ENCODE results near the gene CERS6.

CERS6 gene

GRCh38 chr2:168611091-168611490 lies 155.0 kb downstream of the CERS6 start:
- DNase-seq, result no peak

- DNase-seq, result no peak
These were observed 156.0 kb downstream of the CERS6 start for GRCh38 chr2:168611896-168612650.

DNA sequence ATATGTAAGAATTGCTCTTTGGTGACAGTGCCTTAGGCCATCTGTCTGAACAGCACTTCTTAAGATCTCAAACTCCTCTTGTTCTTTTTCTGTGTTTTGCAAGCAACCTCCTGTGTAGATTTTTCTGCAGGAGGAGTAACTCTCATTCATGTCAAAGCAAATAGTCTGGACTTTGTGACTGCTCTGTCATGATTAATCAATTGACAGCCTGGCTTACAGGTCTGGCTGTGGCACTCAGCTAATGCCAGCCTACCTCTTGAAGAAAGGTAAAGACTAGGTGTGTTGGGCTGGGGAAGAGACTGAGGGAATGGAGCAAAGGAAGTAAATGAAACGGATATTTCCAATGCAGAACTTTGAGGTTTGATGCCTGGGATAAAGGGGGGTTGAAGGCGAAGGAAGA lies 156.6 kb downstream of the CERS6 start:
- DNase-seq, result no peak

DNA sequence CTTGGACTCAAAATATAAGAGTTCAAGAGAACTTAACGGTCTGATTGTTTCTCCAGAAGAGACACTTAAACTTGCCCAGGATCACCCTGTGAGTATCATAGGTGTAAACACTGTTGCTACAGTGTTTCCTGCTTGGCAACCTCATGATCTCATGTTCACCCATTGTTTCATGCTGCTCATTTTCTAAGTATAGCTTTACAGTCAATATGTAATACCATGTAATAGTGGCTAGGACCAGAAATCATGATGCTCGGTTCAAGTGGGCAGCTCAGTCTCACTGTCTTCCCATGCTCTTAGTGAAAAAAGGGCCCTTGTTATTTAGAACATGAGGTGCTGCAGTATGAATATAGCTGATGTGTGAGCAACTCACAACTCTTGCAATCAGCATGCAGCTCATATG lies 157.5 kb downstream of the CERS6 start:
- DNase-seq, result no peak

DNA sequence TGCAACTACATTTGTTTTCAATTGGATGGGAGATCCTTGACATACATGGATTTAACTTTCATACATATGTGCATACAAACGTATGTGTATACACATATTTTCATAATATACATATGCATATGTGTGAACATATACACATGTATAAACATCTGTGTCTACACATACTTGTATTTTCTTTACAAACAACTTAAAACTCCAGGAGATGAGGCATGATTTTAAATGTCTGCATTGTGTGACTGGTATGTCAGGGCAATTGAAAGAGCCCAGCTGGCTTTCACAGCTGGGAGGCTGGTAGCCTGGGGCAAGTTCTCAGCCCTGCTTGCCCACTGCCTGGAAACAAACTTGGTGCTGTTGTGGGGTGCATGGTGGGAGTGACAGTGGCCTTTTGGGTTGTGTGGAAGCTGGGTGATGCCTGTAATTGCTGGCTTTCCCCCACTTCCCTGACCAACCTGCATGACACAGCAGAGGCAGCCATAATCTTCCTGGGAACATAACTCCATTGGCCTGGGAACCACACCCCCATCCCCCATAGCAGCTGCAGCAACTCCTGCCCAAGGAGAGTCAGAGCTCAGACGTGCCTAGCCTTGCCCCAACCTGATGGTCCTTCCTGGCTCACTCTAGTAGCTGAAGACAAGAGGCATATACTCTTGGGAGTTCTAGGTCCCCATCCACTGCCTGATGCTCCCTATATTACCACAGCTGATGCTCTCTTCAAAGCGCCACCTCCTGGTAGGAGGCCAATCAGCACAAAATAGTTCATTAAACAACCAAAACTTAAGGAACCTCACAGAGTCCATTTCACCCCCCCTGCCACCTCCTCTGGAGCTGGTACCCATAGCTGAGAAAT lies 158.3 kb downstream of the CERS6 start:
- DNase-seq, result no peak

- DNase-seq, result no peak
These were observed 164.5 kb downstream of the CERS6 start for GRCh38 chr2:168620554-168620953.

- DNase-seq, result no peak
These were observed 166.5 kb downstream of the CERS6 start for GRCh38 chr2:168622559-168622958.

GRCh38 chr2:168624028-168624427 lies 168.0 kb downstream of the CERS6 start:
- no peak for DNase-seq

GRCh38 chr2:168626096-168626495 lies 170.0 kb downstream of the CERS6 start:
- no peak for DNase-seq

DNA sequence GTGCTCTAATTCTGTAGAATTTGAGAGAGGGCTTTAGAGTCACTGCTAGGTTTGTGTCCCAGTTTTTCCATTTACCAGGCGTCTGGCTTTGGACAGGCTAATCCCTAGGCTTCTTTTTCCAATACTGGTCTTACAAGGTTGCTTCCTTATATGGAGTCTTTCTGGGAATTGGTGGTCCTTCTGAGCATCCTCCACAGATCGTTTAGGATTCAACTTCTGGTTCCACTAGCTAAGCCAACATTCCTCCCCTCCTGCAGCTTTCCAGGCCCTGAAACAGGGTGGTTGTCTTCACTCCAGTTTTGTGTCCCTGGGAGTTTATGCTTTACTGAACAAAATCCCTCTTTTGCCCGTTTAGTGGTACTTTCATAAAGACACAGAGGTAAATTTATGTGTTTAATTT lies 170.6 kb downstream of the CERS6 start:
- DNase-seq, result no peak

GRCh38 chr2:168632709-168633121 lies 176.6 kb downstream of the CERS6 start:
- no peak for DNase-seq

- no peak for DNase-seq
These were observed 177.1 kb downstream of the CERS6 start for GRCh38 chr2:168633200-168633599.

GRCh38 chr2:168633895-168634294 lies 177.8 kb downstream of the CERS6 start:
- no peak for DNase-seq

DNA sequence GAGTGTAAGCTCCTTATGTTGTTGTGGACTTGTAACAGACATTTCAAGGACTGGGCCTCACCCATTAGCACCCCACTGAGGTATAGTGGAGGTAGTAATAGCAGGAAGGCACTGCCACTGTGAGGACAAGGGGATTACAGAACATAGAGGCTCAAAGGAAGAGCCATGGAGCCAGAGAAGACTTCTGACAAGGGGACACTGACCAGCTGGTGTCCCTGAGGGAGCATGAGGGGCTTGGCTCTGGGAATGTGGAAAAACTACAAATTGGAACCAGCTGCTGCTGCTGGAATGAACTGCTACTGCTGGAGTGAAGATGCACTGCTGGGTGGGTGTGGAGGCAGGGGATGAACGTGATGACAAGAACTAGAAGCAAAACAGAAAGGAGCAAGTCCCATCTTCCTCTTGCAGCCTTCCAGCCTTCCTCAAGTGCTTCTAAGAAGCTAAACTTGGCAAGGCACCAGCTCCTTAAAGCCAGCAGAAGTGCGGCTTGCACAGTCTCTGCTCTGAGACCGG lies 179.0 kb downstream of the CERS6 start:
- DNase-seq, result no peak

GRCh38 chr2:168639018-168639417 lies 182.9 kb downstream of the CERS6 start:
- DNase-seq, result no peak

GRCh38 chr2:168639441-168639898 lies 183.4 kb downstream of the CERS6 start:
- DNase-seq, result no peak

DNA sequence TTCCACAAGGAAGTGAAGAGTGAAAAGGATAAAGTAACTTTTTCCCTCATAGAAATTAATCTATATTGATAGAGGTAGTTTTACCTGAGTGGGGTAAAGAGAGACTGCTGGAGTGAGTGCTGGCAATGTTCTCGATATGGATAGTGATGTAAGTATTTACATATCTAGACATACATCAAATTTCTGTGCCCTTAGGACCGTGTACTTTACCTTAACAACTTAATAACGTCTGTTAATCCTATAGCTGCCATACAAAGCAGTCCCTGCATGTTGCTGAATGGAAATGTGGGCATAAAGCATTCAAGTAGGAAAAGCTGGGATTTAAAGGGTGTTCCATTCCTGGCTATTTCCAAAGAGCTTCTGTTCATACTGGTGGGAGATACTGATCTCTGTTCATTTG lies 184.0 kb downstream of the CERS6 start:
- no peak for DNase-seq

DNA sequence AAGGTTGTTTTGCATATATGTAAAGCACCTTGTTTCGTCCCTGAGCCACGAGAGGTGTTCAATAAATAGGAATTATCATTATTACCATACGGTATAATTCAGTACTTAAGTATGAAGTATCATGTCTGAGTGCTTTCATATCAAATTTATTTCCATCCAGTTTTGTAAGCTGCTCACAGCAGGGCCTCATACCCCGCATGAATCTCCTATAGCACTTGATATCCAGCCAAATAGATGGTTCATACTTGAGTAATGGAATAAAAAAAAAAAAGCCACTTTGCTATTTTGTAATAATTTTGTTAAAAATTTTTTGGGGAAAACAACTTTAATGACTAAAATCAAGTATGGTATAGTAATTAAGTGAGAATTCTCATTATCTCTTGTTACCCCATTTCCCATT lies 185.6 kb downstream of the CERS6 start:
- no peak for DNase-seq

GRCh38 chr2:168642873-168643272 lies 186.8 kb downstream of the CERS6 start:
- no peak for DNase-seq

- no peak for DNase-seq
These were observed 187.9 kb downstream of the CERS6 start for GRCh38 chr2:168643979-168644378.

- no peak for DNase-seq
These were observed 189.7 kb downstream of the CERS6 start for GRCh38 chr2:168645696-168646338.

DNA sequence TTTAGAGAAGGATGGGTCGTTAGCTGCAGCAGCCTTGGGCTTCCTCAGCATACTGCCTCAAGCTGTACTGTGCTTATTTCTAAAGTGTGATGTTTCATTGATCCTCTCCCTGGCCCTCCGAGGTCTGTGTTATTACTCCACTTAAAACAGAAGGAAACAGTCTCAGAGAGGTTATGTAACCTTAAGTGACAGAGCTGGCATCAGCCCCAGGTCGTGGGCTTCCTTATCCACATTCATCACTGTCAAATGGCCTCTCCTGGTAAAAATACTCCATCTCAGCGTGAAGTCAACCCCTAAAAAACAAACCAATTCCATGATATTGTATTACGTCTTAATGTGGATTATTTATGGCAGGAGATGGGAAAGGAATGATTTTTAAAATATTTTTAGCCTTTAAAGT lies 193.0 kb downstream of the CERS6 start:
- no peak for DNase-seq

DNA sequence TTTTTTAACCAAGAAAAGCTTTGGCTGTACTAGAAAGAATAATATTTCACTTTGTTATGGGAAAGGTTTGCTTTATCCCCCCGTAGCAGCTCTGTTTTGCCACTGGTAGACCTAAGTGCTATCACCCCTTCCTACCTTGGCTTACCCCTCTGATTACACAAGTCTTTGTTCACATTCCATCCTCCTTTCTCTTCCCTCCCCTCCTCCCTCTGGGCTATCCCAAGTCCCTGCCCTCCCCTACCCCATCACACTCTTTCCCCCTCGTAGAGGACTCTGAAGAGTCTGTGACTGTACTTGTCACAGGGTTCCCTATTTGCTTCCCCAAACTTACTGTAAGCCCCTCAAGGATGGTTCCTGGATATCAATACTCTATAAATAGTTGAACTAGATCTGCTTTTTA lies 193.5 kb downstream of the CERS6 start:
- DNase-seq, result no peak
